ENCODE results near the gene RRAGC. TPM values are rescaled to one million over a fixed set of nuclear protein-coding genes. Genes with fewer than 3 reads are reported as not detected.

RRAGC gene
- total RNA-seq, 3 donors from 2014 or later = 19.2 to 34.9 (median 19.7) TPM

GRCh38 chr1:38790422-38791163, 69.0 kb downstream of the RRAGC start:
- TF ChIP-seq CTCF (IDR thresholded peaks at IDR 0.05) (no peak), POLR2AphosphoS5 (IDR thresholded peaks at IDR 0.05) (no peak), POLR2A (IDR thresholded peaks at IDR 0.05) (no peak)
- intact Hi-C loops (cut with DNase I; ENCODE audit: low total_unique reads) = no loop called here
- H3K36me3 ChIP-seq = no peaks in the 10 kb centered on the region
- no peak overlapping the region for H3K4me3 ChIP-seq
- peaks cover 0 to 5% of the 10 kb centered on the region in 2 donors for H3K27me3 ChIP-seq
- no peaks in the 10 kb centered on the region for H3K4me1 ChIP-seq
- no peak overlapping the region for H3K27ac ChIP-seq
- H3K9me3 ChIP-seq = peaks cover 8 to 22% of the 10 kb centered on the region in 2 donors
- DNase-seq (ENCODE audit: low spot score in 2 of 2) = no peak

- no peaks in the 10 kb centered on the region for H3K4me1 ChIP-seq
- peaks cover 8 to 22% of the 10 kb centered on the region in 2 donors for H3K9me3 ChIP-seq
- no peak overlapping the region for H3K4me3 ChIP-seq
- H3K36me3 ChIP-seq = no peaks in the 10 kb centered on the region
- intact Hi-C loops (cut with DNase I; ENCODE audit: low total_unique reads) = no loop called here
- DNase-seq (ENCODE audit: low spot score in 2 of 2) = no peak
- H3K27ac ChIP-seq = no peak overlapping the region
- peaks cover 0 to 6% of the 10 kb centered on the region in 2 donors for H3K27me3 ChIP-seq
- TF ChIP-seq POLR2AphosphoS5 (IDR thresholded peaks at IDR 0.05) = no peak
- TF ChIP-seq POLR2A (IDR thresholded peaks at IDR 0.05) = no peak
- no peak for TF ChIP-seq CTCF (IDR thresholded peaks at IDR 0.05)
These were observed 69.9 kb downstream of the RRAGC start for GRCh38 chr1:38789498-38790169.

GRCh38 chr1:38788341-38789336, 70.9 kb downstream of the RRAGC start:
- H3K4me1 ChIP-seq = no peaks in the 10 kb centered on the region
- DNase-seq (ENCODE audit: low spot score in 2 of 2) = no peak
- peaks cover 8 to 15% of the 10 kb centered on the region in 2 donors for H3K9me3 ChIP-seq
- TF ChIP-seq POLR2A (IDR thresholded peaks at IDR 0.05) = no peak
- TF ChIP-seq POLR2AphosphoS5 (IDR thresholded peaks at IDR 0.05) = no peak
- TF ChIP-seq CTCF (IDR thresholded peaks at IDR 0.05) = no peak
- peaks cover 0 to 16% of the 10 kb centered on the region in 2 donors for H3K27me3 ChIP-seq
- H3K27ac ChIP-seq = no peak overlapping the region
- no peaks in the 10 kb centered on the region for H3K36me3 ChIP-seq
- intact Hi-C loops (cut with DNase I; ENCODE audit: low total_unique reads) = no loop called here
- no peak overlapping the region for H3K4me3 ChIP-seq

Other genes starting within 250 kb of the RRAGC start
- 10 to 100 TPM in 2 of 3 donors, 1 to 10 TPM in 1; 9.1 to 36.1 (median 15.1) TPM for gene MYCBP, start 13.6 kb upstream of the RRAGC start, total RNA-seq
- gene GJA9, start 21.8 kb upstream of the RRAGC start, total RNA-seq = not detected
- 1 to 10 TPM in 1 of 3 donors, under 1 TPM in 2; 0.16 to 1.6 (median 0.33) TPM for gene RHBDL2, start 82.1 kb upstream of the RRAGC start, total RNA-seq
- 10 to 100 TPM; 34.7 to 35.1 (median 34.8) TPM for gene AKIRIN1, start 131.5 kb upstream of the RRAGC start, total RNA-seq
- 100 to 1,000 TPM; 299 to 582 (median 393) TPM for gene NDUFS5, start 166.6 kb upstream of the RRAGC start, total RNA-seq